ENCODE data around the gene SECTM1. TPM values are rescaled to one million over a fixed set of nuclear protein-coding genes. Genes with fewer than 3 reads are reported as not detected.

Gene SECTM1
- total and polyA plus RNA-seq, 9 of the 15 experiments (the other 6 are each of a cell fraction or from before 2014, with no cell fraction given): 0.11 to 0.46 (median 0.18) TPM; not detected in 6

- no peak for TF ChIP-seq THRA (IDR thresholded peaks at IDR 0.05)
- TF ChIP-seq GTF2A2 (tag; IDR thresholded peaks at IDR 0.05): no peak
- no peak for TF ChIP-seq ZNF12 (CRISPR knock-in tag; IDR thresholded peaks at IDR 0.05)
- TF ChIP-seq ZNF212 (CRISPR knock-in tag; IDR thresholded peaks at IDR 0.05): no peak
Measured at GRCh38 chr17:82367724-82368524, 34.4 kb upstream of the SECTM1 start (continued).

- intact Hi-C loops (cut with micrococcal nuclease): no loop called here
- peak overlapping the region; percentile 34; the same call in 1 of the 2 replicates for H2AFZ ChIP-seq (ENCODE audit: low read depth, low read length)
- H3K36me3 ChIP-seq (ENCODE audit: control insufficient read depth, insufficient read depth, low read length): no peaks in the 10 kb centered on the region
- H3K79me2 ChIP-seq (ENCODE audit: control insufficient read depth, insufficient read depth, low read length): no peaks in the 10 kb centered on the region
- WGBS (ENCODE audit: insufficient coverage, low coverage, missing lambda C conversion rate): 64% methylated on average over 7 of the region's 7 CpGs
- CTCF ChIA-PET (ENCODE audit: low intra/inter-chr PET ratio): interaction anchor here (0.7 kb wide), 1 partner anchor 10 kb away, joined by 5 read pairs; no protein-coding TSS in a partner anchor
- ATAC-seq (no peak), FAIRE-seq (peak; percentile 48), DNase-seq (ENCODE audit: extremely low read depth in 1 of 4, low spot score in 3 of 4) (no peak)
- H4K20me1 ChIP-seq (replicated peaks; ENCODE audit: control insufficient read depth, insufficient read depth, low read length): no peaks in the 10 kb centered on the region
- H3K4me2 ChIP-seq (ENCODE audit: insufficient read depth, low read length): peak overlapping the region; percentile 39
- H3K9me3 ChIP-seq (replicated peaks; ENCODE audit: control insufficient read depth, insufficient read depth, low read depth, low read length): no peaks in the 10 kb centered on the region
- TF ChIP-seq ARHGAP35 (IDR thresholded peaks at IDR 0.05; ENCODE audit: partially characterized antibody) (no peak), MEIS2 (IDR thresholded peaks at IDR 0.05; ENCODE audit: partially characterized antibody) (peak; percentile 21)
- POLR2A ChIA-PET: interaction anchor here (0.7 to 3.8 kb wide), 8 partner anchors 7 to 98 kb away, joined by 3 to 27 read pairs (median 4); no protein-coding TSS in a partner anchor
- in situ Hi-C loops (cut with MboI): no loop called here
- no peaks in the 10 kb centered on the region for H3K27me3 ChIP-seq (ENCODE audit: control insufficient read depth in 2 of 2, insufficient read depth in 2 of 2, low read length in 2 of 2)
- H3K27ac ChIP-seq (ENCODE audit: extremely low read depth, low read depth, low read length): no peak overlapping the region
- H3K9me1 ChIP-seq (ENCODE audit: control insufficient read depth, insufficient read depth, low read length): no peaks in the 10 kb centered on the region
- H3K9ac ChIP-seq (ENCODE audit: insufficient read depth in 1 of 2, low read depth in 2 of 2, low read length in 2 of 2): peak overlapping the region in 1 of 2 experiments; percentile 10; a peak in 1 of 4 replicates
- BruUV-seq (replicated peaks): no TSS peak
- H3K4me3 ChIP-seq: no peak overlapping the region
- H3K4me1 ChIP-seq (replicated peaks in 1 of 2; ENCODE audit: control insufficient read depth in 2 of 2, insufficient read depth in 2 of 2, low read length in 2 of 2): peaks cover 9 to 21% of the 10 kb centered on the region in 2 experiments; a peak in 4 of 5 replicates
Measured at GRCh38 chr17:82366749-82367148, 33.2 kb upstream of the SECTM1 start.
